ENCODE measurements around the gene ASPG. TPM values are rescaled to one million over a fixed set of nuclear protein-coding genes. Genes with fewer than 3 reads are reported as not detected.
A peak's percentile ranks its signal among the peaks of the same experiment; 100 is the strongest.

The ASPG gene
- total RNA-seq, 2 donors from 2014 or later = 78.5 to 161 TPM

DNA sequence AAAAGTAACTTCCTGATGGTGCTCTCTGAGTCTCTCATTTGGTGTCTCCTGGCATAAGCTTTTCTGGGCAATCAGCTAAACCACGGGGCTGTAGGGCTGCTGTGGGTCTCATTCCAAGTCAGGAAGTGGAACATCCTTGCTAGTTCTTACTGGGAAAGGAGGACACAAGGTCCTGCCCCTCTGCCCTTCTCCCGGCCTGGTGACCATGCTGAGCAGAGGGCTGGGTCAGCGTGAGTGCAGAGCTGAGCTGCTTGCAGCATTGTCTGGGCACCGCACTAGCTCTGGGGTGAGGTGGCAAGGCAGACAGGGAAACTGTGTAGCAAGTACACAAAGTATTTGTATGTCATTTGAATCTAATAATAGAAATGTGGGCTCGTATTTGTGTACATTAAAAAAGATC is 45.0 kb upstream of the ASPG start:
- no peaks in the 10 kb centered on the region for H3K36me3 ChIP-seq
- no peaks in the 10 kb centered on the region for H3K4me1 ChIP-seq
- H3K4me3 ChIP-seq = no peak overlapping the region
- no peaks in the 10 kb centered on the region for H3K27me3 ChIP-seq
- no peaks in the 10 kb centered on the region for H3K9me3 ChIP-seq
- H3K27ac ChIP-seq = no peak overlapping the region
- TF ChIP-seq, protein P1, sequence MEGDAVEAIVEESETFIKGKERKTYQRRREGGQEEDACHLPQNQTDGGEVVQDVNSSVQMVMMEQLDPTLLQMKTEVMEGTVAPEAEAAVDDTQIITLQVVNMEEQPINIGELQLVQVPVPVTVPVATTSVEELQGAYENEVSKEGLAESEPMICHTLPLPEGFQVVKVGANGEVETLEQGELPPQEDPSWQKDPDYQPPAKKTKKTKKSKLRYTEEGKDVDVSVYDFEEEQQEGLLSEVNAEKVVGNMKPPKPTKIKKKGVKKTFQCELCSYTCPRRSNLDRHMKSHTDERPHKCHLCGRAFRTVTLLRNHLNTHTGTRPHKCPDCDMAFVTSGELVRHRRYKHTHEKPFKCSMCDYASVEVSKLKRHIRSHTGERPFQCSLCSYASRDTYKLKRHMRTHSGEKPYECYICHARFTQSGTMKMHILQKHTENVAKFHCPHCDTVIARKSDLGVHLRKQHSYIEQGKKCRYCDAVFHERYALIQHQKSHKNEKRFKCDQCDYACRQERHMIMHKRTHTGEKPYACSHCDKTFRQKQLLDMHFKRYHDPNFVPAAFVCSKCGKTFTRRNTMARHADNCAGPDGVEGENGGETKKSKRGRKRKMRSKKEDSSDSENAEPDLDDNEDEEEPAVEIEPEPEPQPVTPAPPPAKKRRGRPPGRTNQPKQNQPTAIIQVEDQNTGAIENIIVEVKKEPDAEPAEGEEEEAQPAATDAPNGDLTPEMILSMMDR (IDR thresholded peaks at IDR 0.05) = no peak
- no peak for DNase-seq (ENCODE audit: low spot score)

DNA sequence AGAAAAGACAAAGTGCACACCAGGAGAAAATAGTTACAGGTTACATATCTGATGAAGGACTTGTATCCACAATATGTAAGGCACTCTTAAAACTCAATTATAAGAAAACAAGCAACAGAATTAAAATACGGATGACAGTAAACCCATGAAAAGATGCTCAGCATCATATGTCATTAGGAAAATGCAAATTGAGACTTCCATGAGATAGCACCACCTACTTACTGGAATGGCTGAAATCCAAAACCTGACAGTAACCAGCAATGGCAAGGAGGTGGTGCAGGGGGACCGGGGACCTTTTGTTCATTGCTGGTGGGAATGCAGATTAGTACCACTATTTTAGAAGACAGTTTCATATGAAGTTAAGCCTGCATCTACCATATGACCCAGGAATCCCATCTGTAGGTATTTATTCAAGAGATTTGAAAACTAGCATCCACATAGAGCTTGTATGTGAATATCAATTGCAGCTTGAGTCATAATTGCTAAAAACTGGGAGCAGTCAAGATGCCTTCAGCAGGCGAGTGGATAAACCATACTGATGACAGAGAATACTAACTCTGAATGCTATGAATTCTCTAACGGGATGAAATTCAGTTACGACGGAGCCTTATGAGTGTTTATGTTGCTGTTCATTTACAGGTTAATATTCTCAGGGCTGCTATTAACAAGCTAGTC is 43.9 kb upstream of the ASPG start:
- Histone ChIP-seq H3K27ac (no peak overlapping the region), H3K4me1 (no peaks in the 10 kb centered on the region), H3K27me3 (no peaks in the 10 kb centered on the region), H3K4me3 (no peak overlapping the region), H3K36me3 (no peaks in the 10 kb centered on the region), H3K9me3 (no peaks in the 10 kb centered on the region)
- TF ChIP-seq, protein P1 (IDR thresholded peaks at IDR 0.05) = no peak
- DNase-seq (ENCODE audit: low spot score) = no peak

DNA sequence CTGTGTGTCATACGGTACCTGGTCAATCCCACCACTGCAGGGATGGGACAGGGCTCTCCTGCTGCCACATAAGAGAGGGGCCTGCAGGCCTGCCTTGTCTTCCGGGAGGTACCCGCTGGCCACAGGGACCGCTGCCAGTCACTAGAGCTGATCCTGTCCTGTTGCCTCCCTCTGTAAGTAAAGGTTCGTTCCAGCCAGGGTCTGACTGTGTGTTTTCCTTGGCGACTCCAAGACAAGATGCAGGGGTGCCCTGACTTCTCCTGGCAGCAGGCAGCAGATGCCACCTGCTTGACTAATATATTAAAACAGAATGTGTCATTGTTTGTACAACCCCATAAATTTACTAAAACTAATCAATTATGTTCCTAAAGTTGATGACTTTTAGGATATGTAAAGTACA is 41.5 kb upstream of the ASPG start:
- TF ChIP-seq, protein P1 (IDR thresholded peaks at IDR 0.05) = no peak
- Histone ChIP-seq H3K4me3 (no peak overlapping the region), H3K9me3 (no peaks in the 10 kb centered on the region), H3K27ac (no peak overlapping the region), H3K27me3 (no peaks in the 10 kb centered on the region), H3K4me1 (peaks cover 0 to 9% of the 10 kb centered on the region in 2 donors), H3K36me3 (no peaks in the 10 kb centered on the region)
- no peak for DNase-seq (ENCODE audit: low spot score)

DNA sequence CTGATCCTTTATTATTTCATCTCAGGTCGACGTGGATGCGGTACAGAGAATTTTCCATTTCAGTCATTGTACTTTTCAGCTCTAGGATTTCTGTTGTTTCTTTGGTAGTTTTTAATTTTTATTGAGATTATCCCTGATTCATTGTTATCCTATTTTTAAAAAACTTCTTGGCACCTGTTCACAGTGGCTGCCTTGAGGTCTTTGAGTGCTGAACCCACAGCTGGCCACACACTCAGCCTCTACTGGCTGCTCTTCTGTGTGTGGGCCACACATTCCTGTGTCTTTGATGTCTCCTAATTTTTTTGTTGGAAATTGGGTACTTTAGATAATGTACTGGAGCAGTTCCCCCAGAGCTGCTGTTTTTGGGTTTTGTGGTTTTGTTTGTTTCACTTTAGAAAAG is 37.7 kb upstream of the ASPG start:
- peaks cover 0 to 9% of the 10 kb centered on the region in 2 donors for H3K4me1 ChIP-seq
- no peak overlapping the region for H3K4me3 ChIP-seq
- DNase-seq (ENCODE audit: low spot score) = no peak
- H3K27me3 ChIP-seq = no peaks in the 10 kb centered on the region
- TF ChIP-seq, protein P1 (IDR thresholded peaks at IDR 0.05) = no peak
- H3K36me3 ChIP-seq = no peaks in the 10 kb centered on the region
- no peaks in the 10 kb centered on the region for H3K9me3 ChIP-seq
- no peak overlapping the region for H3K27ac ChIP-seq

DNA sequence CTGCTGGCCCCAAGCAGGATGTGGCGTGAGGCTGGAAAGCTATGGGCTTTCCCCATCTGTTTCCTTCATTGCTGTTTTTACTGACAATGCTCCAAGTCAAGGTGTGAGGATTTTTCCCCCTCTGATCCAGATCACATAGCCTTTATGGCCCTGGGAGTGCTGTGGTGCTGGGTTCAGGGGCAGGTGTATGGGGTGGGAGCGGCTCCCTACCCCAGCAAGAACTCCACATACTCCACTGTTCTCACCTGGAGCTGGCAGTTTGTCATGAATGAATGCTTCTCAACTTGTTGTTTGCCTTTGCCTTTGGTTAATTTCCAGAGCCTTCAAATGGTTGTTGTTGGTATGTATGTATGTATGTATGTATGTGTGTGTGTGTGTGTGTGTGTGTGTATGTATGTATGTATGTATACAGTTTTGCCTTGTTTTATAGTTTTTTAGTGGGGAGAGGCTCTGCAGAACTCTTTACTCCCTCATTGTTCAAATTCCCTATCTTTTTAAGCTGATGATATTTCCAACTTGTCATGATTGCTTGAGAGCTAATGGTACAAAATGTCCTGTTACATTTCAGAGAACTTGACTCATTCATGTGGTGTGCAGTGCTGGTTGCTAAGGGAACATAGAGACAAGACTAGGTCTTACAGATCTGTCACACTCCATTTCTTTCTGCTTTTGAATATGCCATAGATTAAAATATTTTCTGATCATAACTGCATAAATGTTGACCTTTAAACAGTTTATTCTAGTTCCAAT is 36.6 kb upstream of the ASPG start:
- TF ChIP-seq, protein P1 (IDR thresholded peaks at IDR 0.05) = no peak
- no peak for DNase-seq (ENCODE audit: low spot score)
- peaks cover 0 to 9% of the 10 kb centered on the region in 2 donors for H3K4me1 ChIP-seq
- H3K27me3 ChIP-seq = no peaks in the 10 kb centered on the region
- H3K27ac ChIP-seq = peak overlapping the region; percentile 62 to 85
- no peaks in the 10 kb centered on the region for H3K9me3 ChIP-seq
- no peak overlapping the region for H3K4me3 ChIP-seq
- no peaks in the 10 kb centered on the region for H3K36me3 ChIP-seq
